Lung (tissue), 12 donors: Measurements from ENCODE around the gene KBTBD12. TPM values are rescaled to one million over a fixed set of nuclear protein-coding genes. Genes with fewer than 3 reads are reported as not detected.

ENCODE experiments used
- ATAC-seq: fragments of 200-7000 bp; cut with Tn5 transposase; one replicate; pipeline ENCODE4 v1.9.1; 2020; ENCODE audit warnings: moderate number of reproducible peaks; ENCODE audit not compliant: insufficient read depth, low FRiP score
- DNase-seq, 3 donors: peaks; one replicate each; pipeline ENCODE4 v3.0.0-alpha.2; 2013 to 2017
- H3K27ac ChIP-seq, 2 donors: one replicate each; pipeline ENCODE4 v1.5.1; 2013; ENCODE audit warnings: mild to moderate bottlenecking in 2 of 2, moderate library complexity in 2 of 2, control low read depth in 1 of 2, inconsistent platforms in 1 of 2, low read depth in 1 of 2, low read length in 1 of 2
- H3K27me3 ChIP-seq, 3 donors: one replicate each; pipeline ENCODE4 v1.5.1; 2013; ENCODE audit warnings: low read length in 2 of 3; ENCODE audit not compliant: control insufficient read depth in 3 of 3, insufficient read depth in 3 of 3
- H3K36me3 ChIP-seq, 4 donors: one replicate each; pipeline ENCODE4 v1.5.1; 2013; ENCODE audit warnings: low read length in 4 of 4, mild to moderate bottlenecking in 1 of 4, moderate library complexity in 1 of 4; ENCODE audit not compliant: control insufficient read depth in 4 of 4, insufficient read depth in 4 of 4
- H3K4me1 ChIP-seq, 5 donors: one replicate each; pipeline ENCODE4 v1.5.1; 2013; ENCODE audit warnings: low read length in 5 of 5, mild to moderate bottlenecking in 2 of 5, moderate library complexity in 1 of 5; ENCODE audit not compliant: control insufficient read depth in 5 of 5, insufficient read depth in 5 of 5
- H3K4me3 ChIP-seq: one replicate; pipeline ENCODE4 v1.5.1; 2013; ENCODE audit warnings: mild to moderate bottlenecking, control low read depth, moderate library complexity
- H3K9ac ChIP-seq, 2 donors: one replicate each; pipeline ENCODE4 v1.5.1; 2013; ENCODE audit warnings: low read length in 2 of 2, control low read depth in 1 of 2; ENCODE audit not compliant: insufficient read depth in 1 of 2
- H3K9me3 ChIP-seq, 4 donors: one replicate each; pipeline ENCODE4 v1.5.1; 2013; ENCODE audit warnings: low read length in 3 of 4, mild to moderate bottlenecking in 1 of 4, moderate library complexity in 1 of 4; ENCODE audit not compliant: control insufficient read depth in 4 of 4, insufficient read depth in 3 of 4
- WGBS, 2 donors: extraction: QIAGEN DNeasy Blood & Tissue Kit; methylation state at CpG; one replicate each; pipeline ENCODE4 v1.1.7; 2013; 5-methylcytosine and 5-hydroxymethylcytosine counted together
- polyA plus RNA-seq, 2 donors: library from polyadenylated mRNA; stranded (reverse); fragments of 200-250 nt; gene quantifications; one replicate each; pipeline ENCODE4 v1.2.1, GENCODE V29; 2013
- total RNA-seq, 2 donors: library from RNA; depleted of rRNA in 1 of 2; stranded (reverse); fragments of >200 nt in 1 of 2; gene quantifications; one replicate each; pipeline ENCODE4 v1.2.1, GENCODE V29; 2014 to 2021
- TF ChIP-seq, protein P1 (sequence below): IDR thresholded peaks from 2 replicates; pipeline ENCODE4 v1.5.1; 2012; ENCODE audit warnings: mild to moderate bottlenecking; ENCODE audit errors: control extremely low read depth, extremely low read depth
- donor health status: control.
- donor health status: control.
- donor health status: Bipolar disorder and iron deficiency.
- donor health status: healthy.
- donor health status: DM: yes; HTN: yes; CAD: no.

The KBTBD12 gene
- total and polyA plus RNA-seq, 4 donors = 0.29 to 3.1 (median 0.62) TPM

DNA sequence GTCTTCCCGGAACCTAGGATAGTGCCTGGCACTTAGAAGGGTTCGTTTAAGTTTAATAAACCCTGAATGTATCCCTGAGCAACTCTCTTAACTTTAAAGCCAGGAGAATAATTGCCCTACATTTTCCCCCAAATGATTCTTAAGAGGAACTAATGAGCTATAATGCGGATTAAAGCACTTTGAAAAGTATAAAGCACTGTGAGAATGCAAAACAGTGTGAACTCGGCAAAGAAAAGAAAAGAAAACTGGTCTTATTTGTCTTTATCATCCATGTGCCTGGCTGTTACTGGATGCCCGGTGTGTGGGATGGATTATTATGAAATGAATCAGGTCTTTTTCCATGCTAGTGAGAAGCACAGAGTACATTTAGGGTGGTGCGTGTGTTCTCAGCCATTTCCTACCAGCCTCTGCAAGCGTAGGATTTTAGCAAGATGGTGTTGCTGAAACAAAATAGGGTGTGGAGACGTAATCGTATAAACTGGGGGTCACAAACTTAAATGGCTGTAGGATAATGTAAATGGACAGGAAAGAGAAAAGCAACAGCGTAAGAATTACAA is 983 bp downstream of the KBTBD12 start:
- ATAC-seq = no peak
- no peak for DNase-seq
- TF ChIP-seq, protein P1, sequence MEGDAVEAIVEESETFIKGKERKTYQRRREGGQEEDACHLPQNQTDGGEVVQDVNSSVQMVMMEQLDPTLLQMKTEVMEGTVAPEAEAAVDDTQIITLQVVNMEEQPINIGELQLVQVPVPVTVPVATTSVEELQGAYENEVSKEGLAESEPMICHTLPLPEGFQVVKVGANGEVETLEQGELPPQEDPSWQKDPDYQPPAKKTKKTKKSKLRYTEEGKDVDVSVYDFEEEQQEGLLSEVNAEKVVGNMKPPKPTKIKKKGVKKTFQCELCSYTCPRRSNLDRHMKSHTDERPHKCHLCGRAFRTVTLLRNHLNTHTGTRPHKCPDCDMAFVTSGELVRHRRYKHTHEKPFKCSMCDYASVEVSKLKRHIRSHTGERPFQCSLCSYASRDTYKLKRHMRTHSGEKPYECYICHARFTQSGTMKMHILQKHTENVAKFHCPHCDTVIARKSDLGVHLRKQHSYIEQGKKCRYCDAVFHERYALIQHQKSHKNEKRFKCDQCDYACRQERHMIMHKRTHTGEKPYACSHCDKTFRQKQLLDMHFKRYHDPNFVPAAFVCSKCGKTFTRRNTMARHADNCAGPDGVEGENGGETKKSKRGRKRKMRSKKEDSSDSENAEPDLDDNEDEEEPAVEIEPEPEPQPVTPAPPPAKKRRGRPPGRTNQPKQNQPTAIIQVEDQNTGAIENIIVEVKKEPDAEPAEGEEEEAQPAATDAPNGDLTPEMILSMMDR = no peak
- Histone ChIP-seq H3K27ac (peak overlapping the region in 1 of 2 donors; percentile 88), H3K9me3 (no peaks in the 10 kb centered on the region), H3K27me3 (peaks cover 0 to 3% (median 0%) of the 10 kb centered on the region in 3 donors), H3K36me3 (no peaks in the 10 kb centered on the region), H3K4me3 (no peak overlapping the region), H3K4me1 (peaks cover 0 to 35% (median 3%) of the 10 kb centered on the region in 5 donors), H3K9ac (no peak overlapping the region)
- 81 to 86% methylated on average over 10 of the region's 10 CpGs for WGBS, 2 donors

DNA sequence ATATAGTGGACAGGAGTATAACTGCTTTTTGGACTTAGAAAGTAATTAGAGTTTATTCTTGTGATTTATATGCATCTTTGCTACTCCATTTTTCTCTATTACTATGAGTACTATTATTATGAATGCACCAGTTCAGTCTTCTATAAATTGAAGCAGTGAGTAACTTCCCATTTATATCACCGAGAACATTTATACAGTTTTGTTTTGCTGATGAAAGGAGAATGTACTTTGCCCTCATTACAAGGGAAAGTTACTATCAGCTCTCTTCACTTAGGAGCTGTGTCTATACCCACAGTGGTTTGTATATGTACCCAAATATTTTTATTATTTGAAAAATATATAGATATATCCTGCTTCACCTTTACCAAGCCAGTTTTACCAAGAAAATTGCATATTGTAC is 5.7 kb downstream of the KBTBD12 start:
- WGBS, 2 donors = 79 to 82% methylated on average over 1 of the region's 1 CpG
- Histone ChIP-seq H3K4me1 (peaks cover 0 to 7% (median 2%) of the 10 kb centered on the region in 5 donors), H3K4me3 (no peak overlapping the region), H3K27ac (no peak overlapping the region), H3K9ac (no peak overlapping the region), H3K36me3 (no peaks in the 10 kb centered on the region), H3K9me3 (no peaks in the 10 kb centered on the region), H3K27me3 (no peaks in the 10 kb centered on the region)
- ATAC-seq (no peak), DNase-seq (no peak)
- TF ChIP-seq, protein P1 = no peak

DNA sequence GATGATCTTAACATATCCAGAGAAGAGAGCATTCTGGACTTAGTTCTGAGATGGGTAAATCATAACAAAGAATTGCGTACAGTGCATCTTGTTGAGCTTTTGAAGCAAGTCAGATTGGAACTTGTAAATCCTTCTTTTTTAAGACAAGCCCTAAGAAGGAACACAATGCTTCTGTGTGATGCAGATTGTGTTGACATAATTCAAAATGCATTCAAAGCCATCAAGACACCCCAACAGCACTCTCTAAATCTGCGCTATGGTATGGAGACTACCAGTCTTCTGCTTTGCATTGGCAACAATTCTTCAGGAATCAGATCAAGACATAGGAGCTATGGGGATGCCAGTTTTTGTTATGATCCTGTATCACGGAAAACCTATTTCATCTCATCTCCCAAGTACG is 8.6 kb downstream of the KBTBD12 start:
- 94 to 98% methylated on average over 4 of the region's 4 CpGs for WGBS, 2 donors
- ATAC-seq = no peak
- no peaks in the 10 kb centered on the region for H3K9me3 ChIP-seq

More for the DNA sequence above, 8.6 kb downstream of the KBTBD12 start:
- Histone ChIP-seq H3K9ac (no peak overlapping the region), H3K36me3 (no peaks in the 10 kb centered on the region), H3K4me1 (peaks cover 0 to 4% (median 0%) of the 10 kb centered on the region in 5 donors), H3K4me3 (no peak overlapping the region), H3K27me3 (no peaks in the 10 kb centered on the region), H3K27ac (no peak overlapping the region)
- DNase-seq = no peak
- TF ChIP-seq, protein P1 = no peak
